GM12878 (cell line): Measurements from ENCODE around the gene SRP68. TPM values are rescaled to one million over a fixed set of nuclear protein-coding genes. Genes with fewer than 3 reads are reported as not detected.

ENCODE experiments used
- ATAC-seq: fragments of 200-7000 bp; cut with Tn5 transposase; 3 replicates; pipeline ENCODE4 v1.9.1; 2020; ENCODE audit warnings: mild to moderate bottlenecking, moderate library complexity
- BruUV-seq: library from RNA; stranded (reverse); fragments of 400-500 nt; replicated peaks from 2 replicates; lab custom pipeline; 2021; lab: Mats Ljungman, UMichigan
- CTCF ChIA-PET: fragments of 300-600 bp; sonication (Branson Sonifier 250); formaldehyde crosslinking; extraction: SDS; loops from one replicate; lab custom pipeline; 2021; ENCODE audit warnings: inconsistent platforms; lab: Yijun Ruan, JAX
- POLR2A ChIA-PET: fragments of 350-600 bp; formaldehyde crosslinking; extraction: SDS; loops from one replicate; lab custom pipeline; 2021; ENCODE audit warnings: inconsistent platforms; lab: Charles Lee
- RAD21 ChIA-PET: fragments of 300-600 bp; sonication (Branson Sonifier 250); formaldehyde crosslinking; loops from one replicate; lab custom pipeline; 2023; ENCODE audit warnings: antibody characterized with exemption; ENCODE audit not compliant: unreplicated experiment; lab: Charles Lee
- SMC1A ChIA-PET: fragments of 300-600 bp; sonication (Branson Sonifier 250); formaldehyde crosslinking; loops from one replicate; lab custom pipeline; 2023; ENCODE audit not compliant: unreplicated experiment, uncharacterized antibody; lab: Charles Lee
- DNase-seq: peaks from one replicate; pipeline ENCODE4 v3.0.0-alpha.2; 2011; ENCODE audit warnings: low read depth, low spot score
- FAIRE-seq: peaks from 3 replicates; lab custom pipeline; 2011; peaks lifted over from hg19 to GRCh38; lab: Jason Lieb, UNC
- H2AFZ ChIP-seq: 2 replicates; pipeline ENCODE4 v1.6.0; 2011; ENCODE audit warnings: low read depth, low read length, control low read depth; ENCODE audit not compliant: control insufficient read depth
- H3K27ac ChIP-seq: 2 replicates; pipeline ENCODE4 v1.5.1; 2011; ENCODE audit warnings: control low read depth; ENCODE audit not compliant: control insufficient read depth, insufficient read depth
- H3K27me3 ChIP-seq, 2 experiments: replicated peaks in 1 of 2; 2 replicates each; pipeline versions ENCODE4 v1.6.0 to v1.6.1; 2011; ENCODE audit warnings: low read length in 1 of 2; ENCODE audit not compliant: control insufficient read depth in 2 of 2, insufficient read depth in 2 of 2
- H3K36me3 ChIP-seq, 2 experiments: 2 replicates each; pipeline ENCODE4 v1.5.1; 2011; ENCODE audit warnings: low read length in 1 of 2; ENCODE audit not compliant: control insufficient read depth in 2 of 2, insufficient read depth in 2 of 2
- H3K4me1 ChIP-seq: 2 replicates; pipeline ENCODE4 v1.6.1; 2011; ENCODE audit warnings: mild to moderate bottlenecking, low read length, moderate library complexity, mixed read lengths; ENCODE audit not compliant: control insufficient read depth, insufficient read depth
- H3K4me2 ChIP-seq: 2 replicates; pipeline ENCODE4 v1.6.0; 2011; ENCODE audit warnings: control low read depth; ENCODE audit not compliant: control insufficient read depth, insufficient read depth
- H3K4me3 ChIP-seq: fragments of 200-600 bp; sonication (generic); 2 replicates; pipeline ENCODE4 v1.5.1; 2016
- H3K79me2 ChIP-seq: 2 replicates; pipeline ENCODE4 v1.6.0; 2011; ENCODE audit warnings: low read length; ENCODE audit not compliant: control insufficient read depth, insufficient read depth
- H3K9ac ChIP-seq: 2 replicates; pipeline ENCODE4 v1.8.0; 2011; ENCODE audit warnings: low read length, control low read depth, mixed read lengths; ENCODE audit not compliant: control insufficient read depth, insufficient read depth
- H3K9me3 ChIP-seq: replicated peaks from 3 replicates; pipeline ENCODE4 v1.5.1; 2011; ENCODE audit warnings: mild to moderate bottlenecking, low read length; ENCODE audit not compliant: control insufficient read depth, insufficient read depth
- H4K20me1 ChIP-seq: 2 replicates; pipeline ENCODE4 v1.6.0; 2011; ENCODE audit not compliant: control insufficient read depth, insufficient read depth
- CBX5 ChIP-seq: sonication (generic); IDR thresholded peaks from 2 replicates; pipeline ENCODE4 v1.6.1; 2016; ENCODE audit warnings: low read depth, moderate library complexity, mild to moderate bottlenecking, inconsistent platforms
- CTCF ChIP-seq, 3 experiments: IDR thresholded peaks in 2 of 3; conservative IDR thresholded peaks in 1 of 3; 2 replicates each; pipeline ENCODE4 v1.5.1; 2011; ENCODE audit warnings: low read depth in 3 of 3, low read length in 3 of 3, mild to moderate bottlenecking in 3 of 3, control low read depth in 2 of 3, moderate library complexity in 2 of 3, inconsistent platforms in 1 of 3, mixed read lengths in 1 of 3; ENCODE audit not compliant: control insufficient read depth in 2 of 3, insufficient read depth in 1 of 3; ENCODE audit errors: extremely low read depth in 1 of 3
- KDM1A ChIP-seq: fragments of 200-600 bp; sonication (generic); IDR thresholded peaks from 2 replicates; pipeline ENCODE4 v1.6.1; 2016; ENCODE audit warnings: borderline replicate concordance
- NKRF ChIP-seq: fragments of 450-650 bp; conservative IDR thresholded peaks from 2 replicates; pipeline ENCODE4 v1.6.1; 2017; ENCODE audit warnings: mild to moderate bottlenecking, moderate library complexity
- POU2F2 ChIP-seq: IDR thresholded peaks from 3 replicates; pipeline ENCODE4 v1.6.1; 2011; ENCODE audit warnings: low read depth, mild to moderate bottlenecking, low read length, borderline replicate concordance
- RAD21 ChIP-seq: IDR thresholded peaks from 2 replicates; pipeline ENCODE4 v1.6.1; 2011; ENCODE audit warnings: mild to moderate bottlenecking, low read depth, low read length, moderate library complexity; ENCODE audit not compliant: insufficient read depth
- TARDBP ChIP-seq: IDR thresholded peaks from 2 replicates; pipeline ENCODE4 v1.6.1; 2016; ENCODE audit warnings: borderline replicate concordance
- ZZZ3 ChIP-seq: IDR thresholded peaks from 2 replicates; pipeline ENCODE4 v1.6.1; 2011; ENCODE audit warnings: low read depth; ENCODE audit not compliant: control insufficient read depth, insufficient read length
- WGBS: methylation state at CpG from one replicate; pipeline ENCODE4 v1.1.6; 2016; ENCODE audit warnings: low lambda C conversion rate; ENCODE audit not compliant: insufficient replicate concordance, insufficient coverage; ENCODE audit errors: missing lambda C conversion rate; 5-methylcytosine and 5-hydroxymethylcytosine counted together
- in situ Hi-C: fragments of 300-500 bp; cut with MboI; formaldehyde crosslinking; loops from 9 replicates; pipeline ENCODE4 v1.14.3; 2018; ENCODE audit warnings: mixed read lengths
- intact Hi-C: fragments of 100-400 bp; cut with micrococcal nuclease; formaldehyde crosslinking; loops from one replicate; pipeline ENCODE4 v1.14.2; 2022; ENCODE audit not compliant: unreplicated experiment
- polyA plus RNA-seq, 11 experiments: library from polyadenylated mRNA; depleted of rRNA in 4 of 11; unstranded in 6 of 11; stranded (reverse) in 5 of 11; fragments of >200 nt; fragmentation: Nextera tagmentation in 4 of 11; fragmentation: Illumina TruSeq in 1 of 11; extraction: Ambion mirVana in 4 of 11; extraction: Trizol in 1 of 11; gene quantifications; 1 replicate in 1 of 11; 2 replicates in 10 of 11; pipeline versions ENCODE4 v1.2.1 to v1.2.3, GENCODE V29; 2011 to 2016; ENCODE audit warnings: inconsistent platforms in 2 of 11, missing spikeins in 2 of 11, low read depth in 1 of 11
- total RNA-seq, 4 experiments: library from RNA; depleted of rRNA in 3 of 4; stranded (reverse); fragments of >200 nt in 3 of 4; fragmentation: Illumina TruSeq in 1 of 4; extraction: Trizol in 1 of 4; gene quantifications; 2 replicates each; pipeline versions ENCODE4 v1.2.1 to v1.2.3, GENCODE V29; 2013 to 2021

Gene SRP68
- total and polyA plus RNA-seq, 10 of the 15 experiments (the other 5 are each of a cell fraction or from before 2014, with no cell fraction given), result 24.7 to 89.7 (median 62.7) TPM

- Histone ChIP-seq H3K36me3 (no peaks in the 10 kb centered on the region), H3K9me3 (no peaks in the 10 kb centered on the region), H2AFZ (no peak overlapping the region), H3K4me1 (peaks cover 3% of the 10 kb centered on the region), H3K79me2 (peaks cover 10% of the 10 kb centered on the region), H4K20me1 (no peaks in the 10 kb centered on the region), H3K4me2 (no peak overlapping the region), H3K4me3 (no peak overlapping the region), H3K27me3 (no peaks in the 10 kb centered on the region), H3K9ac (no peak overlapping the region), H3K27ac (no peak overlapping the region)
- ChIA-PET POLR2A (no interaction called here), SMC1A (interaction anchor here (0.6 to 1.4 kb wide), 3 partner anchors 87 to 198 kb away, joined by 3 to 4 read pairs (median 3); no protein-coding TSS in a partner anchor), CTCF (interaction anchor here (0.5 to 7.6 kb wide), 4 partner anchors 94 to 548 kb away, joined by 3 to 40 read pairs (median 16); no protein-coding TSS in a partner anchor), RAD21 (interaction anchor here (0.7 kb wide), 1 partner anchor 172 kb away, joined by 3 read pairs; no protein-coding TSS in a partner anchor)
- no peak for FAIRE-seq
- BruUV-seq, result no TSS peak
- no peak for DNase-seq
- 57% methylated on average over 6 of the region's 6 CpGs for WGBS
- intact Hi-C loops, result loop anchor here (2.0 kb wide), 1 partner anchor 93 kb away; no protein-coding TSS in a partner anchor
- no peak for TF ChIP-seq POU2F2
- TF ChIP-seq KDM1A, result no peak
- peak in 2 of 3 experiments; percentile 17 to 32; a peak in 3 of 6 replicates for TF ChIP-seq CTCF (IDR thresholded peaks at IDR 0.05 in 2 of 3, conservative IDR thresholded peaks at IDR 0.05 in 1 of 3; ENCODE audit: control insufficient read depth in 2 of 3, extremely low read depth in 1 of 3, insufficient read depth in 1 of 3, low read depth in 3 of 3, low read length in 3 of 3)
- ATAC-seq, result no peak
- in situ Hi-C loops, result no loop called here
These were observed 35.2 kb upstream of the SRP68 start for GRCh38 chr17:76107509-76107908.

- Histone ChIP-seq H3K4me3 (no peak overlapping the region), H2AFZ (no peak overlapping the region; the same call in 1 of the 2 replicates), H3K27me3 (no peaks in the 10 kb centered on the region), H3K9me3 (no peaks in the 10 kb centered on the region; the same call in 2 of the 3 replicates), H3K27ac (no peak overlapping the region), H3K4me1 (peaks cover 6% of the 10 kb centered on the region), H3K4me2 (no peak overlapping the region), H3K36me3 (peaks cover 0 to 3% of the 10 kb centered on the region in 2 experiments; a peak in 1 of 4 replicates), H4K20me1 (no peaks in the 10 kb centered on the region), H3K9ac (no peak overlapping the region), H3K79me2 (peaks cover 14% of the 10 kb centered on the region)
- FAIRE-seq (no peak), DNase-seq (no peak), ATAC-seq (no peak)
- ChIA-PET RAD21 (no interaction called here), POLR2A (no interaction called here), SMC1A (interaction anchor here (0.7 to 1.8 kb wide), 4 partner anchors 87 to 198 kb away, joined by 3 to 7 read pairs (median 3); no protein-coding TSS in a partner anchor), CTCF (interaction anchor here (0.5 to 7.6 kb wide), 9 partner anchors 11 to 549 kb away, joined by 3 to 40 read pairs (median 4); partner anchors contain the start of genes ACOX1 and TEN1)
- WGBS, result 66% methylated on average over 3 of the region's 3 CpGs
- no TSS peak for BruUV-seq
- in situ Hi-C loops (no loop called here), intact Hi-C loops (loop anchor here (2.0 kb wide), 1 partner anchor 92 kb away; no protein-coding TSS in a partner anchor)
- TF ChIP-seq CBX5, result no peak
- no peak for TF ChIP-seq RAD21
- TF ChIP-seq TARDBP, result no peak
- no peak for TF ChIP-seq NKRF
- no peak for TF ChIP-seq ZZZ3
These were observed 34.4 kb upstream of the SRP68 start for GRCh38 chr17:76106703-76107102.
